ENCODE data around the gene DNM2.

The DNM2 gene

GRCh38 chr19:10812902-10813404 is 95.1 kb downstream of the DNM2 start:
- Histone ChIP-seq H3K27me3 (ENCODE audit: insufficient read depth, low read length, poor library complexity) (no peaks in the 10 kb centered on the region), H3K18ac (ENCODE audit: low read length) (no peak overlapping the region), H2BK15ac (replicated peaks; ENCODE audit: low read depth) (no peak overlapping the region), H3K79me2 (ENCODE audit: control insufficient read depth, insufficient read depth, low read length) (no peaks in the 10 kb centered on the region), H3K36me3 (ENCODE audit: control insufficient read depth, insufficient read depth, low read length) (peaks cover 3% of the 10 kb centered on the region), H4K5ac (ENCODE audit: low read length) (no peak overlapping the region), H4K8ac (ENCODE audit: low read depth, low read length) (no peak overlapping the region), H3K56ac (ENCODE audit: low read length) (no peak overlapping the region), H2AK5ac (ENCODE audit: low read length) (no peak overlapping the region), H2BK120ac (ENCODE audit: low read depth, low read length) (no peak overlapping the region), H3K4me2 (ENCODE audit: low read length) (no peak overlapping the region), H3K4me1 (ENCODE audit: control insufficient read depth, low read depth, low read length) (no peaks in the 10 kb centered on the region), H2BK5ac (ENCODE audit: low read length) (no peak overlapping the region), H3K23ac (ENCODE audit: low read length) (no peak overlapping the region), H3K9ac (ENCODE audit: low read length) (no peak overlapping the region), H3K27ac (ENCODE audit: low read depth, low read length) (no peak overlapping the region), H3K79me1 (ENCODE audit: low read length) (no peaks in the 10 kb centered on the region), H3K4me3 (ENCODE audit: low read length) (no peak overlapping the region), H3K4ac (ENCODE audit: low read depth, low read length) (no peak overlapping the region)
- peak; percentile 31 for DNase-seq
- no CpG with 5 or more reads among the region's 9 CpGs for whole genome bisulfite sequencing (ENCODE audit: extremely low coverage, insufficient coverage, low lambda C conversion rate)

- H3K4me1 ChIP-seq (ENCODE audit: control insufficient read depth, low read depth, low read length): no peaks in the 10 kb centered on the region
- H3K4me3 ChIP-seq (ENCODE audit: low read length): no peak overlapping the region
- no peaks in the 10 kb centered on the region for H3K36me3 ChIP-seq (ENCODE audit: control insufficient read depth, insufficient read depth, low read length)
These were observed 97.2 kb downstream of the DNM2 start for GRCh38 chr19:10815007-10815536.

GRCh38 chr19:10815969-10816644 is 98.2 kb downstream of the DNM2 start:
- no peak overlapping the region for H3K9ac ChIP-seq (ENCODE audit: low read length)
- no peak overlapping the region for H2BK5ac ChIP-seq (ENCODE audit: low read length)
- H3K4me1 ChIP-seq (ENCODE audit: control insufficient read depth, low read depth, low read length): no peaks in the 10 kb centered on the region
- no peaks in the 10 kb centered on the region for H3K79me1 ChIP-seq (ENCODE audit: low read length)
- no CpG with 5 or more reads among the region's 21 CpGs for WGBS (ENCODE audit: extremely low coverage, insufficient coverage, low lambda C conversion rate)
- H2BK15ac ChIP-seq (replicated peaks; ENCODE audit: low read depth): no peak overlapping the region
- H3K27me3 ChIP-seq (ENCODE audit: insufficient read depth, low read length, poor library complexity): no peaks in the 10 kb centered on the region
- no peak overlapping the region for H3K4me3 ChIP-seq (ENCODE audit: low read length)
- H2AK5ac ChIP-seq (ENCODE audit: low read length): no peak overlapping the region
- no peak overlapping the region for H3K23ac ChIP-seq (ENCODE audit: low read length)
- no peaks in the 10 kb centered on the region for H3K79me2 ChIP-seq (ENCODE audit: control insufficient read depth, insufficient read depth, low read length)
- no peak overlapping the region for H3K18ac ChIP-seq (ENCODE audit: low read length)
- H3K4me2 ChIP-seq (ENCODE audit: low read length): no peak overlapping the region
- no peak overlapping the region for H4K5ac ChIP-seq (ENCODE audit: low read length)
- DNase-seq: no peak
- H3K27ac ChIP-seq (ENCODE audit: low read depth, low read length): no peak overlapping the region
- peak overlapping the region; percentile 3 for H3K56ac ChIP-seq (ENCODE audit: low read length)
- no peaks in the 10 kb centered on the region for H3K36me3 ChIP-seq (ENCODE audit: control insufficient read depth, insufficient read depth, low read length)
- H3K4ac ChIP-seq (ENCODE audit: low read depth, low read length): no peak overlapping the region
- no peak overlapping the region for H4K8ac ChIP-seq (ENCODE audit: low read depth, low read length)
- H2BK120ac ChIP-seq (ENCODE audit: low read depth, low read length): no peak overlapping the region

More at GRCh38 chr19:10815007-10815536, 97.2 kb downstream of the DNM2 start:
- Histone ChIP-seq H3K27ac (ENCODE audit: low read depth, low read length) (no peak overlapping the region), H4K5ac (ENCODE audit: low read length) (no peak overlapping the region), H3K18ac (ENCODE audit: low read length) (no peak overlapping the region), H3K4me2 (ENCODE audit: low read length) (no peak overlapping the region), H2AK5ac (ENCODE audit: low read length) (no peak overlapping the region), H3K23ac (ENCODE audit: low read length) (no peak overlapping the region), H2BK15ac (replicated peaks; ENCODE audit: low read depth) (no peak overlapping the region), H2BK120ac (ENCODE audit: low read depth, low read length) (no peak overlapping the region), H3K79me2 (ENCODE audit: control insufficient read depth, insufficient read depth, low read length) (no peaks in the 10 kb centered on the region), H3K79me1 (ENCODE audit: low read length) (no peaks in the 10 kb centered on the region), H3K4ac (ENCODE audit: low read depth, low read length) (no peak overlapping the region), H3K27me3 (ENCODE audit: insufficient read depth, low read length, poor library complexity) (no peaks in the 10 kb centered on the region), H2BK5ac (ENCODE audit: low read length) (no peak overlapping the region), H3K9ac (ENCODE audit: low read length) (no peak overlapping the region), H4K8ac (ENCODE audit: low read depth, low read length) (no peak overlapping the region), H3K56ac (ENCODE audit: low read length) (no peak overlapping the region)
- no CpG with 5 or more reads among the region's 9 CpGs for WGBS (ENCODE audit: extremely low coverage, insufficient coverage, low lambda C conversion rate)
- no peak for DNase-seq

GRCh38 chr19:10816691-10817090 is 98.8 kb downstream of the DNM2 start:
- Histone ChIP-seq H3K4me3 (ENCODE audit: low read length) (no peak overlapping the region), H2BK15ac (replicated peaks; ENCODE audit: low read depth) (no peak overlapping the region), H3K4ac (ENCODE audit: low read depth, low read length) (no peak overlapping the region), H3K18ac (ENCODE audit: low read length) (no peak overlapping the region), H3K9ac (ENCODE audit: low read length) (no peak overlapping the region), H4K5ac (ENCODE audit: low read length) (no peak overlapping the region), H4K8ac (ENCODE audit: low read depth, low read length) (no peak overlapping the region), H3K27ac (ENCODE audit: low read depth, low read length) (no peak overlapping the region), H3K79me2 (ENCODE audit: control insufficient read depth, insufficient read depth, low read length) (no peaks in the 10 kb centered on the region), H2BK5ac (ENCODE audit: low read length) (no peak overlapping the region), H3K27me3 (ENCODE audit: insufficient read depth, low read length, poor library complexity) (no peaks in the 10 kb centered on the region), H3K4me2 (ENCODE audit: low read length) (no peak overlapping the region), H3K56ac (ENCODE audit: low read length) (peak overlapping the region; percentile 3), H3K36me3 (ENCODE audit: control insufficient read depth, insufficient read depth, low read length) (no peaks in the 10 kb centered on the region), H2BK120ac (ENCODE audit: low read depth, low read length) (no peak overlapping the region), H3K4me1 (ENCODE audit: control insufficient read depth, low read depth, low read length) (no peaks in the 10 kb centered on the region), H2AK5ac (ENCODE audit: low read length) (no peak overlapping the region), H3K79me1 (ENCODE audit: low read length) (no peaks in the 10 kb centered on the region), H3K23ac (ENCODE audit: low read length) (no peak overlapping the region)
- no CpG with 5 or more reads among the region's 11 CpGs for WGBS (ENCODE audit: extremely low coverage, insufficient coverage, low lambda C conversion rate)
- no peak for DNase-seq

GRCh38 chr19:10817291-10818038 is 99.6 kb downstream of the DNM2 start:
- H3K4me1 ChIP-seq (ENCODE audit: control insufficient read depth, low read depth, low read length): no peaks in the 10 kb centered on the region
- no peak overlapping the region for H3K4me2 ChIP-seq (ENCODE audit: low read length)
- H4K5ac ChIP-seq (ENCODE audit: low read length): no peak overlapping the region
- no peaks in the 10 kb centered on the region for H3K79me1 ChIP-seq (ENCODE audit: low read length)
- H2BK15ac ChIP-seq (replicated peaks; ENCODE audit: low read depth): no peak overlapping the region
- H3K18ac ChIP-seq (ENCODE audit: low read length): no peak overlapping the region
- no peak overlapping the region for H3K23ac ChIP-seq (ENCODE audit: low read length)
- DNase-seq: no peak
- H3K79me2 ChIP-seq (ENCODE audit: control insufficient read depth, insufficient read depth, low read length): no peaks in the 10 kb centered on the region
- no peak overlapping the region for H3K4ac ChIP-seq (ENCODE audit: low read depth, low read length)
- no peaks in the 10 kb centered on the region for H3K36me3 ChIP-seq (ENCODE audit: control insufficient read depth, insufficient read depth, low read length)
- no peak overlapping the region for H2BK5ac ChIP-seq (ENCODE audit: low read length)
- H2BK120ac ChIP-seq (ENCODE audit: low read depth, low read length): no peak overlapping the region
- no peak overlapping the region for H3K4me3 ChIP-seq (ENCODE audit: low read length)
- no peak overlapping the region for H2AK5ac ChIP-seq (ENCODE audit: low read length)
- H3K27me3 ChIP-seq (ENCODE audit: insufficient read depth, low read length, poor library complexity): no peaks in the 10 kb centered on the region
- no peak overlapping the region for H4K8ac ChIP-seq (ENCODE audit: low read depth, low read length)
- H3K56ac ChIP-seq (ENCODE audit: low read length): no peak overlapping the region
- no peak overlapping the region for H3K9ac ChIP-seq (ENCODE audit: low read length)
- H3K27ac ChIP-seq (ENCODE audit: low read depth, low read length): no peak overlapping the region
- WGBS (ENCODE audit: extremely low coverage, insufficient coverage, low lambda C conversion rate): no CpG with 5 or more reads among the region's 42 CpGs

Measured in mesendoderm (in vitro differentiated cells).